OCI-LY1 (cell line): Measurements from ENCODE around the gene ALDH3B1.

Experiments
- H2AFZ ChIP-seq: fragments of 200-600 bp; sonication (generic), shearing (Covaris generic); 2 replicates; pipeline ENCODE4 v1.6.0; 2014; ENCODE audit warnings: antibody characterized with exemption, mild to moderate bottlenecking, low read length
- H3F3A ChIP-seq: fragments of 200-600 bp; sonication (generic), shearing (Covaris generic); 2 replicates; pipeline ENCODE4 v1.6.0; 2014; ENCODE audit warnings: mild to moderate bottlenecking, antibody characterized with exemption, low read length, moderate library complexity; ENCODE audit not compliant: insufficient read depth
- H3K27ac ChIP-seq: fragments of 200-600 bp; sonication (generic); 2 replicates; pipeline ENCODE4 v1.5.1; 2014; ENCODE audit warnings: low read length, mixed run types, mild to moderate bottlenecking, low read depth; ENCODE audit not compliant: poor library complexity, severe bottlenecking
- H3K27me3 ChIP-seq: fragments of 200-600 bp; sonication (generic); 2 replicates; pipeline ENCODE4 v1.6.0; 2014; ENCODE audit warnings: antibody characterized with exemption, mild to moderate bottlenecking, low read length, moderate library complexity; ENCODE audit not compliant: insufficient read depth
- H3K36me3 ChIP-seq: fragments of 200-600 bp; sonication (generic); 2 replicates; pipeline ENCODE4 v1.6.1; 2014; ENCODE audit warnings: mild to moderate bottlenecking, antibody characterized with exemption, low read length, moderate library complexity, mixed read lengths; ENCODE audit not compliant: insufficient read depth
- H3K4me1 ChIP-seq: fragments of 200-600 bp; sonication (generic); 2 replicates; pipeline ENCODE4 v1.5.1; 2014; ENCODE audit warnings: mild to moderate bottlenecking, low read length, moderate library complexity; ENCODE audit not compliant: insufficient read depth, severe bottlenecking
- H3K4me2 ChIP-seq: fragments of 200-600 bp; sonication (generic), shearing (Covaris generic); 2 replicates; pipeline ENCODE4 v1.6.1; 2014; ENCODE audit warnings: low read length
- H3K4me3 ChIP-seq: fragments of 200-600 bp; sonication (generic); 2 replicates; pipeline ENCODE4 v1.5.1; 2014; ENCODE audit warnings: low read length, low read depth, mild to moderate bottlenecking, mixed read lengths; ENCODE audit not compliant: poor library complexity, severe bottlenecking
- H3K79me2 ChIP-seq: fragments of 200-600 bp; shearing (Covaris generic); 2 replicates; pipeline ENCODE4 v1.6.1; 2016; ENCODE audit warnings: mixed run types, low read length, mixed read lengths; ENCODE audit not compliant: insufficient read depth
- H3K9ac ChIP-seq: fragments of 200-600 bp; sonication (generic), shearing (Covaris generic); 2 replicates; pipeline ENCODE4 v1.6.1; 2014; ENCODE audit warnings: mild to moderate bottlenecking, low read length, mixed read lengths
- H3K9me2 ChIP-seq: fragments of 200-600 bp; sonication (generic), shearing (Covaris generic); 2 replicates; pipeline ENCODE4 v1.6.1; 2014; ENCODE audit warnings: low read depth, mild to moderate bottlenecking, low read length, mixed read lengths
- H3K9me3 ChIP-seq: fragments of 200-600 bp; shearing (Covaris generic); 2 replicates; pipeline ENCODE4 v1.6.1; 2014; ENCODE audit warnings: low read length, mixed read lengths
- H4K20me1 ChIP-seq: fragments of 200-600 bp; sonication (generic), shearing (Covaris generic); 2 replicates; pipeline ENCODE4 v1.6.0; 2016; ENCODE audit warnings: mild to moderate bottlenecking, low read length; ENCODE audit not compliant: insufficient read depth
- CTCF ChIP-seq: fragments of 200-600 bp; sonication (generic), shearing (Covaris generic); IDR thresholded peaks from 2 replicates; pipeline ENCODE4 v1.5.1; 2017; ENCODE audit warnings: mild to moderate bottlenecking, antibody characterized with exemption, low read length, moderate library complexity, mixed read lengths
- EZH2 ChIP-seq: fragments of 200-600 bp; sonication (generic), shearing (Covaris generic); IDR thresholded peaks from 2 replicates; pipeline ENCODE4 v1.8.0; 2017; ENCODE audit warnings: borderline replicate concordance, mixed run types, mild to moderate bottlenecking, antibody characterized with exemption, low read length, moderate library complexity, mixed read lengths

ALDH3B1 gene

GRCh38 chr11:68025047-68025446 lies 14.9 kb downstream of the ALDH3B1 start:
- no peaks in the 10 kb centered on the region for H3K27me3 ChIP-seq
- no peaks in the 10 kb centered on the region for H4K20me1 ChIP-seq
- peaks cover 17% of the 10 kb centered on the region for H3K4me1 ChIP-seq
- no peak overlapping the region for H3K4me2 ChIP-seq
- H2AFZ ChIP-seq: no peak overlapping the region
- no peak overlapping the region for H3K9ac ChIP-seq
- H3K4me3 ChIP-seq: no peak overlapping the region
- H3K9me2 ChIP-seq: no peaks in the 10 kb centered on the region
- H3K27ac ChIP-seq: no peak overlapping the region
- H3K36me3 ChIP-seq: no peaks in the 10 kb centered on the region; the same call in 1 of the 2 replicates
- H3K9me3 ChIP-seq: no peaks in the 10 kb centered on the region
- no peaks in the 10 kb centered on the region for H3K79me2 ChIP-seq
- TF ChIP-seq CTCF (peak; percentile 46; the same call in 1 of the 2 replicates), EZH2 (no peak)
- no peaks in the 10 kb centered on the region for H3F3A ChIP-seq

- Histone ChIP-seq H3K4me3 (no peak overlapping the region), H3K9me2 (no peaks in the 10 kb centered on the region), H3K36me3 (no peaks in the 10 kb centered on the region; the same call in 1 of the 2 replicates), H2AFZ (no peak overlapping the region), H3K27ac (no peak overlapping the region), H3K9ac (no peak overlapping the region), H3K4me1 (peaks cover 21% of the 10 kb centered on the region), H3K4me2 (no peak overlapping the region), H4K20me1 (no peaks in the 10 kb centered on the region), H3K79me2 (no peaks in the 10 kb centered on the region), H3K27me3 (no peaks in the 10 kb centered on the region), H3F3A (no peaks in the 10 kb centered on the region), H3K9me3 (no peaks in the 10 kb centered on the region)
- TF ChIP-seq CTCF (no peak), EZH2 (no peak)
These were observed 16.4 kb downstream of the ALDH3B1 start for GRCh38 chr11:68026391-68027105.

- no peak overlapping the region for H3K27ac ChIP-seq
- H3K4me2 ChIP-seq: no peak overlapping the region
- no peaks in the 10 kb centered on the region for H4K20me1 ChIP-seq
- peaks cover 28% of the 10 kb centered on the region for H3K4me1 ChIP-seq
- H3K27me3 ChIP-seq: no peaks in the 10 kb centered on the region
- H3K9me3 ChIP-seq: no peaks in the 10 kb centered on the region
- no peak overlapping the region for H3K9ac ChIP-seq
- no peak overlapping the region for H2AFZ ChIP-seq
- H3K9me2 ChIP-seq: no peaks in the 10 kb centered on the region
- peaks cover 6% of the 10 kb centered on the region for H3K36me3 ChIP-seq
- no peak for TF ChIP-seq EZH2
- no peak for TF ChIP-seq CTCF
- H3F3A ChIP-seq: no peaks in the 10 kb centered on the region
- H3K79me2 ChIP-seq: no peaks in the 10 kb centered on the region
- H3K4me3 ChIP-seq: no peak overlapping the region
These were observed 17.5 kb downstream of the ALDH3B1 start for GRCh38 chr11:68027667-68028066.
